ENCODE data around the gene UBXN6. TPM values are rescaled to one million over a fixed set of nuclear protein-coding genes. Genes with fewer than 3 reads are reported as not detected.

Gene UBXN6
- total and polyA plus RNA-seq, 7 donors, result 110 to 274 (median 134) TPM

DNA sequence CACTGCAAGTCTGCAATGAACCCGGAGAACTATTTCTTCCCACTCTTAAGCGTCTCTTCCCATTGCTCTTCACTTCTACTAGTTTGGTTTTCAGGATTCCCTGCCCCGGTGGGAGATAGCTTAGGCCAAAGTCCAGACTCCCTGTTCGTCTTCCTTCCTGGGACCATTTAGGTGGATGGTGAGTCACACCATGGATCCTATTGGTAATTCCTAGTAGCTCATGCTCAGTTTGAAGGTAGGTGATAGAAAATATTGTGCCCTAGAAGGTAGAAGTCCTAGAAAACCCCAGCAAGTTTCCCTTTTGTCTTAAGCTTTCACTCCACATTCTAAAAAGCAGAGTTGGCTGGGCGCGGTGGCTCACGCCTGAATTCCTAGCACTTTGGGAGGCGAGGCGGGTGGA, 41.3 kb downstream of the UBXN6 start:
- intact Hi-C loops (cut with DNase I), result loop anchor here in 1 of 2 donors (10.0 kb wide), 1 partner anchor 141 kb away; the partner anchor contains the start of gene SHD
- H3K27me3 ChIP-seq (ENCODE audit: insufficient read depth in 3 of 3, low read length in 2 of 3), result no peaks in the 10 kb centered on the region
- H3K4me1 ChIP-seq, result peaks cover 10% of the 10 kb centered on the region
- WGBS, 3 donors, result 91 to 95% (median 92%) methylated on average over 9 of the region's 9 CpGs
- H3K9me3 ChIP-seq, result no peaks in the 10 kb centered on the region
- peaks cover 0 to 13% of the 10 kb centered on the region in 2 donors for H3K36me3 ChIP-seq (ENCODE audit: insufficient read depth in 1 of 2, low read depth in 1 of 2)
- no peak overlapping the region for H3K27ac ChIP-seq
- ATAC-seq, result no peak
- DNase-seq, result no peak
- TF ChIP-seq, protein P1, sequence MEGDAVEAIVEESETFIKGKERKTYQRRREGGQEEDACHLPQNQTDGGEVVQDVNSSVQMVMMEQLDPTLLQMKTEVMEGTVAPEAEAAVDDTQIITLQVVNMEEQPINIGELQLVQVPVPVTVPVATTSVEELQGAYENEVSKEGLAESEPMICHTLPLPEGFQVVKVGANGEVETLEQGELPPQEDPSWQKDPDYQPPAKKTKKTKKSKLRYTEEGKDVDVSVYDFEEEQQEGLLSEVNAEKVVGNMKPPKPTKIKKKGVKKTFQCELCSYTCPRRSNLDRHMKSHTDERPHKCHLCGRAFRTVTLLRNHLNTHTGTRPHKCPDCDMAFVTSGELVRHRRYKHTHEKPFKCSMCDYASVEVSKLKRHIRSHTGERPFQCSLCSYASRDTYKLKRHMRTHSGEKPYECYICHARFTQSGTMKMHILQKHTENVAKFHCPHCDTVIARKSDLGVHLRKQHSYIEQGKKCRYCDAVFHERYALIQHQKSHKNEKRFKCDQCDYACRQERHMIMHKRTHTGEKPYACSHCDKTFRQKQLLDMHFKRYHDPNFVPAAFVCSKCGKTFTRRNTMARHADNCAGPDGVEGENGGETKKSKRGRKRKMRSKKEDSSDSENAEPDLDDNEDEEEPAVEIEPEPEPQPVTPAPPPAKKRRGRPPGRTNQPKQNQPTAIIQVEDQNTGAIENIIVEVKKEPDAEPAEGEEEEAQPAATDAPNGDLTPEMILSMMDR (IDR thresholded peaks at IDR 0.05), result no peak
- H3K4me3 ChIP-seq, result no peak overlapping the region

DNA sequence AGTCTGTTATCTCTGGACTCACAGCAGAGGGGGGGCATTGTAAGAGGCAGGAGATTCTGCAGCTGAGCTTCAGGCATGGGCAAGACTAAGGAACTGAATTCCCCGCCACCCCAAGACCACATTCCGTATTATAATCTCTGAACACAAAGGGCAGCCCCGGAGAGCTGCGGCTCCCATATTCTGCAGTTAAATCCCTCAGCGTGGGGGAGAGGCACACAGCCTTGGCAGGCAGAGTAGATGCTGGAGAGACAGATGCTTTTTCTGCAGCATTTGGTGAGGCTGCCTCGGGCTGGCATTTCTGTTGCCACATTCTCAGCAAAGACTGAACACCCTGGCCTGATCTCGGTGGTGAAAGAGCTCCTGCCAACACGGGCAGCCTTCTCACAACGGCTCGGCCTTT, 42.2 kb downstream of the UBXN6 start:
- TF ChIP-seq, protein P1 (IDR thresholded peaks at IDR 0.05), result no peak
- H3K36me3 ChIP-seq (ENCODE audit: insufficient read depth in 1 of 2, low read depth in 1 of 2), result peaks cover 0 to 18% of the 10 kb centered on the region in 2 donors
- no peak for DNase-seq
- H3K4me1 ChIP-seq, result peaks cover 10% of the 10 kb centered on the region
- no peaks in the 10 kb centered on the region for H3K9me3 ChIP-seq
- WGBS, 3 donors, result 42 to 56% (median 44%) methylated on average over 10 of the region's 10 CpGs
- ATAC-seq, result no peak
- no peaks in the 10 kb centered on the region for H3K27me3 ChIP-seq (ENCODE audit: insufficient read depth in 3 of 3, low read length in 2 of 3)
- intact Hi-C loops (cut with DNase I), result loop anchor here in 1 of 2 donors (10.0 kb wide), 1 partner anchor 141 kb away; the partner anchor contains the start of gene SHD
- no peak overlapping the region for H3K27ac ChIP-seq
- H3K4me3 ChIP-seq, result no peak overlapping the region

DNA sequence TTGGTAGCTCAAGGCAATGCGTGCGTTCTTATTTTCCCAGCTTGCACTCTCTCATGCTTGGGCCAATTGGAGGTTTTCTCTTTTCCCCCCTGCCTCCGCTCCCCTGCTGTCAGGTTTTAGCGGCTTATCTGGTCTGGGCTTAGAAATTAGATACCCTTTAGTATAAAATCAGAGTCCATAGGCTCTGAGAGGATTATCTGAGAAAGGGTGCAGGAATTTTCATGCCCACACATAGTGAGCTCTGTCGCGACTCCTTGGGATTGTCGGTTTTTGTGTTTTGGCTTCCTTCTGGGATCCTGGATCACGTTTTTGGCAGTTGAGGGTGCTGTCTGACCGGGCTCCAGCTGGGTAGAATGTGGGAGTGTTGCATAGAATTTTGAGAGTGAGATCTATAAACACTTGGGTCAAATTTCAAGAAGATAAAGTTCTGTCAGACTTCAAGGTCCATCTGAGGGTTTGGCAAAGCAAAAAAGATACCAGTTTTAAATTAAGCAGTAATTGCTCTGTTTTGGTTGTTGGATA, 42.7 kb downstream of the UBXN6 start:
- Histone ChIP-seq H3K4me3 (no peak overlapping the region), H3K27ac (no peak overlapping the region), H3K4me1 (peaks cover 10% of the 10 kb centered on the region), H3K36me3 (ENCODE audit: insufficient read depth in 1 of 2, low read depth in 1 of 2) (peaks cover 0 to 22% of the 10 kb centered on the region in 2 donors), H3K27me3 (ENCODE audit: insufficient read depth in 3 of 3, low read length in 2 of 3) (no peaks in the 10 kb centered on the region), H3K9me3 (no peaks in the 10 kb centered on the region)
- TF ChIP-seq, protein P1 (IDR thresholded peaks at IDR 0.05), result no peak
- DNase-seq (no peak), ATAC-seq (no peak)
- intact Hi-C loops (cut with DNase I), result loop anchor here in 1 of 2 donors (10.0 kb wide), 1 partner anchor 140 kb away; the partner anchor contains the start of gene SHD
- 42 to 63% (median 48%) methylated on average over 9 of the region's 9 CpGs for WGBS, 3 donors

DNA sequence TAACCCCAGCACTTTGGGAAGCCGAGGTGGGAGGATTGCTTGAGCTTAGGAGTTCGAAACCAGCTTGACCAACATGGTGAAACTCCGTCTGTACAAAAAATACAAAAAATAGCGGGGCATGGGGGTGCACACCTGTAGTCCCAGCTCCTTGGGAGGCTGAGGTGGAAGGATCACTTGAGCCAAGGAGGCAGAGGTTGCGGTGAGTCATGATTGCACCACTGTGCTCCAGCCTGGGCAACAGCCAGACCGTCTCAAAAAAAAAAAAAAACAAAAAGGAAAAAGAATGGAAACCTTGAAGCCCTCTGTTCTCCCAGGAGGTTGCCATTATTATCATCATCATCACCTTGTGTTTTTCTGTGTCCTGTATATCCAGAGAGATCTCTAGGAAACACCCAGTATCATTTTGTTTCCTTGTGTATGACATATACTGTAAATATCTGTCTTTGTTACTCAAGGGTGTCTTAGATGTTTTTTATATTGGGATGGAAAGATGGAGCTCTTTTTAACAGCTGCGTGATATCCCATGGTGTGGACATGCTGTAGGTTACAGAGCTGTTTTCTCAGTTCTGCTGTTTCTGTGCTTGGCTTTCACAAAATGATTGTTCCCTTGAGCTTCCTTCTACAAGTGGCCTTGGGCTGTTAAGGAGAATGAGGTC, 43.3 kb downstream of the UBXN6 start:
- peaks cover 10% of the 10 kb centered on the region for H3K4me1 ChIP-seq
- intact Hi-C loops (cut with DNase I), result loop anchor here in 1 of 2 donors (10.0 kb wide), 1 partner anchor 139 kb away; the partner anchor contains the start of gene SHD
- DNase-seq, result no peak
- WGBS, 3 donors, result 93 to 96% (median 96%) methylated on average over 7 of the region's 7 CpGs
- no peak for ATAC-seq
- H3K36me3 ChIP-seq (ENCODE audit: insufficient read depth in 1 of 2, low read depth in 1 of 2), result peaks cover 0 to 27% of the 10 kb centered on the region in 2 donors
- no peak overlapping the region for H3K4me3 ChIP-seq
- TF ChIP-seq, protein P1 (IDR thresholded peaks at IDR 0.05), result no peak
- H3K9me3 ChIP-seq, result no peaks in the 10 kb centered on the region
- no peaks in the 10 kb centered on the region for H3K27me3 ChIP-seq (ENCODE audit: insufficient read depth in 3 of 3, low read length in 2 of 3)
- H3K27ac ChIP-seq, result no peak overlapping the region

Data from psoas muscle (tissue), 8 donors.